GM12891 (cell line): Measurements from ENCODE around the gene CCDC178.

Source experiments
- DNase-seq: peaks from one replicate; pipeline ENCODE4 v3.0.0; 2011; ENCODE audit warnings: low spot score; ENCODE audit not compliant: insufficient read length
- FAIRE-seq: peaks from 2 replicates; lab custom pipeline; 2011; peaks lifted over from hg19 to GRCh38; lab: Jason Lieb, UNC
- PAX5 ChIP-seq: IDR thresholded peaks from 2 replicates; pipeline ENCODE4 v1.6.1; 2011; ENCODE audit warnings: low read length, moderate library complexity, mild to moderate bottlenecking; ENCODE audit not compliant: insufficient read depth, severe bottlenecking
- POLR2A ChIP-seq: IDR thresholded peaks from 2 replicates; pipeline ENCODE4 v1.6.1; 2011; ENCODE audit warnings: low read depth, low read length, control low read depth
- POLR2AphosphoS5 ChIP-seq: IDR thresholded peaks from 2 replicates; pipeline ENCODE4 v1.6.1; 2011; ENCODE audit warnings: low read depth, low read length, control low read depth
- POU2F2 ChIP-seq: IDR thresholded peaks from 2 replicates; pipeline ENCODE4 v1.6.1; 2011; ENCODE audit warnings: low read depth, mild to moderate bottlenecking, control low read depth, low read length, moderate library complexity
- SPI1 ChIP-seq: IDR thresholded peaks from 2 replicates; pipeline ENCODE4 v1.6.1; 2011; ENCODE audit warnings: low read depth, low read length, control low read depth
- TAF1 ChIP-seq: IDR thresholded peaks from 2 replicates; pipeline ENCODE4 v1.6.1; 2011; ENCODE audit warnings: low read depth, low read length, control low read depth

Gene CCDC178

DNA sequence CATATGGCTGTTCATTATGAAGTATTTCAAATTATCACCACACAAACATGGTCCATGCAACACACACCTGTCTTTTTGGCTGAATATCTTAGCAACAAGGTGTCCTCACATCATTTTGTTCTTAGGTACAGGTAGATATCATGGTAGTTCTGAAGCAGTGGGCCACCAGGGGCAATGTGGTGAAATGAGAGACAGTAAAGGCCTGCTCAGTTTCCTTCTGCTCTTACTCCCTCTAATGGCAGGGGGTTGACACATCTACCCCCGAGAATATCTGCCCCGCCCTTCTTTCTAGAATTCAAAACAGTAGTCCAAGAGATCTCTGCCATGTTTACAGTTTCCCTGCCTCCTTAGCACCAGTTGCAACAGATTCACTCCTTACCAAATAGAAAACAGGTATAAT, 520.7 kb downstream of the CCDC178 start:
- no peak for DNase-seq
- TF ChIP-seq TAF1: no peak
- no peak for TF ChIP-seq SPI1
- no peak for TF ChIP-seq PAX5
- TF ChIP-seq POLR2A: no peak
- no peak for TF ChIP-seq POU2F2
- TF ChIP-seq POLR2AphosphoS5: no peak
- FAIRE-seq: no peak

DNA sequence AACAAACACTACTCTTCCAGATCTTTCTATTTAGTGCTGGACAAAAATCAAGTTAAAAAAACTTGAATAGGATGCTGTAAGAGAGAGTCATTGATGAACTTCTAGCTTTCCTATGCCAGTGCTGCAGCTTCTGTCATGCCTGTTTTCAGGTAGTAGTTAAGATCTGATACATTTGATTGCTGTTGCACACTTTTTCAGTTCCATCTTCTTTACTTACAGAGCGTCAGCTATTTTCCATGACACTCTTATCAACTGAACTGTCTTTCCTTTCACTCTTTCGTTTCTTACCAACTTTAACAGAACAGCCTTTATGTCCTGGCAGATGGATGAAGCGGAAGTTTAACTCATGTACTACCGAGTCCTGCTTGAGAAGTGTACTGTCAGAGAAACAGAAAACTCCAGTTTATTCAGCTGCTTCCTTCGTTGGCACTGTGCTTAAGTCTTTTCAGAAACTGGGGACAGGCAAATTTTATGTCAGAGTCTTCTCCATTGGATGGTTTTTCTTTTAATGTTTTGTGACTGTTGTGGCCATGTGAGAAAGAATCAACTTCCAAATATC, 521.8 kb downstream of the CCDC178 start:
- FAIRE-seq (no peak), DNase-seq (no peak)
- no peak for TF ChIP-seq POU2F2
- no peak for TF ChIP-seq POLR2AphosphoS5
- no peak for TF ChIP-seq PAX5
- TF ChIP-seq POLR2A: no peak
- no peak for TF ChIP-seq SPI1
- no peak for TF ChIP-seq TAF1

DNA sequence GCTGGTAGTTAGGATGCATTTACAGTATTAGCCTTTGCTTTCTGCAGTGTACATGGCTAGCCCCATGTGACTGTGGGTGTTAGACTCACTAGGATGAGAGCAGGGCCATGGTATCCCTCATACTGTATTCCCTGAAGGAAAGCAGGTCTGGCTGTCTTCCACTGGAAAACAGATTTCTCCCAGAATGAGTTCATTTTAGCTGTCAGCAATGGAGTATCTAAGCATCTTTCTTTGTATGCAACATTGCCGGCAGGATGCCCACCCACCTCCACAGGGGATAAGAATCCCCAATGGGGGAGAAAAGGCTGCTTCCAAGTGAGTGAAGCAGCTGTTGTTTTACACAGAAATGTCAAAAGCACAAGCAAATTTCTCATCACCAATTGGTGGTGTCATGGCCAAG, 525.0 kb downstream of the CCDC178 start:
- DNase-seq (no peak), FAIRE-seq (no peak)
- no peak for TF ChIP-seq POLR2A

DNA sequence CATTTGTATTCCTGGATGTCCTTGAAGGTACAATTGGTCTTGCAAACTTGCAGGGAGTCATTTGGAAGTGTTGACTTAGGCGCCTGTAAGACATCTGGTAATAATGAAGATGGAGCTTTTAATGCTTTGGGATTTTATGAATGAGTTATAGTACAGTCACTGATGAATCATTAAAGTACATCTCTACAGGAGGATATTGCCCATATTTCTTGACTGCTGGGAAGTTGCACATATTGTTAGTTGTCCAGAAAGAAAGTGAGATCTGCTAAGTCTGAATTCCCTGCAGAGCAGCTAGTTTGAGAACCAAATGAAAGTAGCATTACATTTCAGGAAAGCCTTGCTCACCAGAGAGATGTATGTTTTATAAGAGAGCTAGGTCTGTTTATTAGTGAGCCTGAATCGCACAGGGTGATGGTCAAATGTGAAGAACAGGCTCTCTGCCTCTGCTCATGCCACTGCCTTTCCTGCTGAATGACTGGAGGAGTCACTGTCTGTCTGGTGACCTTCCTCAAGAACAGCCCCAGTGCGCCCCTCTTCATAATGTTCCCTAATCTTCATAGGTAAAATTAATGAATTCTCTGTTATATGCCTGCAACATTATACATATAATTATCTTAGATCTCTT, 528.7 kb downstream of the CCDC178 start:
- DNase-seq (no peak), FAIRE-seq (no peak)

DNA sequence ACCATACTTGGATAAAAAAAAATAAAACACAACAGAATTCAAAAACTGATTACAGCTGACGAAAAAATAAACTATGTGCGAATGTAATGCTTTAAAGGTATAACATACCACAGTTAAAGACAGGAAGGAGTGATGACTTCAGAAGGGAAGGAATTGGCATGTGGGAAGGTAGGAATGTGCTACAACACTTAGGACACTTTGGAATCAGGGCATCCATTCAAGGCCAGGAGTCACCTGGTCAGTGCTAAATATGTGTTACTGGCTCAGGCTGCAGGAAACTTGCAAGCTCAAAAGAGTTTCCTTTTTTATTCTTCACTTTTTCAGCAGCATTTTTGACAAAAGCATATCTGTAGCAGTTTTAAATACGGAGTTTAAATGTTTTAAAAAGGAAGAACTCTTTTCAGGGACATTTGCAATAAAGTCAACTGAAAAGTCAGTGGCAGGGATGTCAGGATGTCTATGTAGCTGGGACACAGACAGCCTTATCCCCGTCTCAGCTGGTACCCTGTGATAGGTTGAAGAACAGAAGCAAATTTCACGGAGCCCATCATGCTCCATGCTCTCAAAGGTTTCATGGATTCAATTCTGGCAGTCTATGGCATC, 529.7 kb downstream of the CCDC178 start:
- TF ChIP-seq POLR2A: no peak
- no peak for TF ChIP-seq SPI1
- no peak for TF ChIP-seq TAF1
- TF ChIP-seq POU2F2: no peak
- no peak for TF ChIP-seq POLR2AphosphoS5
- TF ChIP-seq PAX5: no peak
- FAIRE-seq: no peak
- DNase-seq: no peak

More for the DNA sequence above, 528.7 kb downstream of the CCDC178 start:
- TF ChIP-seq POU2F2 (no peak), POLR2A (no peak), TAF1 (no peak), SPI1 (no peak), POLR2AphosphoS5 (no peak), PAX5 (no peak)

DNA sequence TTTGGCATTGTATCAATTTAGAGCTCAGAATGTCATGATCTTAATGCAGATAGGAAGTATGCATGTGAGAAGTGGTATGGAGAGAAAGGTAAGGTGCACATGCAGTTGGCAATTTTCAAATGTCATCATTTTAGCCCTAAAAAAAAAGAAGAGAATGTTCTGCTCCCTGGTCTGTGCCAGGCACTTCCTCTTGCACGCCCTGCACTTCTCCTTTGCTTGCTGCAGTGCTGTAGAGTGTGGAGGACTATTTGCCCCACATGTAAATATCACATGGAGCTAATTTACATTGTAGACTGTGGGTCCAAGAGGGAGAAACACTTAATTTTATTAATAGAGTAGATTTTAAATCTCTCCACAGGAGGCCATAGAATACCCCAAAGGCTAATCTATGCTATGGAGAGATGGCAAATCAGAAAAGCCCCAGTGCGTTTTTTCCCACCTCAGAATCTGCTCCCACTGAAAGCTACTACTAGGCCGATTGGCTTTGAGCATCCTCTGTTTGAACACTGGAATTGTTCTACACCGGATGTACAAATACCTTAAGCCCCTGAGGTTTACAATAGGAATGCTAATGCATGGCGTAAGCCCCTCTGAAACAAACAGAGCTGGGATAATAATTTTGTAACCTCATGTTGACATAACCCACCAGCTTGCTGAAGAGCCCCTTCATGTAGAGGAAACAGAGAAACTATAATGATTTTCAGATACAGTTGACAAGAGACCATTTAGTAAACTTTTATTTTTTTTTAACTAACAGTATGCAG, 530.5 kb downstream of the CCDC178 start:
- DNase-seq (no peak), FAIRE-seq (no peak)
- TF ChIP-seq POU2F2 (no peak), POLR2A (no peak), TAF1 (no peak), PAX5 (no peak), POLR2AphosphoS5 (no peak), SPI1 (no peak)

DNA sequence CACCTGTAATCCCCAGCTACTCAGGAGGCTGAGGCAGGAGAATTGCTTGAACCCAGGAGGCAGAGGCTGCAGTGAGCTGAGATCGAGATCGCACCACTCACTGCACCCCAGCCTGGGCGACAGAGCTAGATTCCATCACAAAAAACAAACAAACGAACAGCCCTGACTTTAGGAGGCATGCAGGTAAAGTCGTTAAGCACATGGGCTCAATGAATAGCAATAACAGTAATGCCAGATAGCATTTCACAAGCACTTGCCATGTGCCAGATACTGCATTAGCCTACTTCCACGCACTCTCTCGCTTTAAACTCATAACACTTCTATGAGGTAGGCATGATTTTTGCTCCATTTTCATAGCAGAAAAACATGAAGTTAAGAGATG, 532.1 kb downstream of the CCDC178 start:
- no peak for FAIRE-seq
- DNase-seq: no peak
- TF ChIP-seq POLR2A (no peak), SPI1 (no peak), POLR2AphosphoS5 (no peak), POU2F2 (no peak)

DNA sequence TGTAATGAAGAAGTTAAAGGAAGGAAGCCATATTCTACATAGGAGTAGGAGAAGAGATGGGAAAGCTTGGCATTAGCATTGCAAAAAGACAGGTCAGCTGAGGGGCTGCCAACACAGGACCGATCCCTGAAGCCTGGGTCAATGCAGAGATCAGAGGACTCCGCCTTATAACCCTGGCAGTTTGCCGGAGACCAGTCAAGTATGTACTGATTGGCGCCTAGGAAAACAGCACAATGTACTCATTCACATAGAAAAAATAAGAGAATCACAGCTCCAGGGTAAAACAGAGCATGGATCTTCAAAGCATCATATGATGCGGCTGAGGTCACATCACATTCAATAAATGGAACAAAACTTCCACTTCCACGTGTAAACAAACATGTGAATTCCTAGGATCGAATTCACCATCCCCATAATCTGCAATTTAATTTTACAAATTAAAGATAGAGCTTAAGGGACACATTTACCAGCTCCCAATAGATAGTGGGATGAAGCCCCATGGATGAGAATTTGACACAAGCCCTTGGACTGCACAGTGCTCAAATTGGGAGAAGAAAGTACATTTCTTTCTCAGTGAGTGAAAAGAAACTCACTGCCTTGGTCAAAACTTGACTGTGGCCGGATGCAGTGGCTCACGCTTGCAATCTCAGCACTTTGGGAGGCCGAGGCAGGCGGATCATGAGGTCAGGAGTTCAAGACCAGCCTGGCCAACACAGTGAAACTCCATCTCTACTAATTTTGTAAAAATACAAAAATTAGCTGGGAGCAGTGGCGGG, 532.7 kb downstream of the CCDC178 start:
- TF ChIP-seq SPI1 (no peak), TAF1 (no peak), POLR2A (no peak), POLR2AphosphoS5 (no peak), POU2F2 (no peak), PAX5 (no peak)
- DNase-seq (no peak), FAIRE-seq (no peak)

DNA sequence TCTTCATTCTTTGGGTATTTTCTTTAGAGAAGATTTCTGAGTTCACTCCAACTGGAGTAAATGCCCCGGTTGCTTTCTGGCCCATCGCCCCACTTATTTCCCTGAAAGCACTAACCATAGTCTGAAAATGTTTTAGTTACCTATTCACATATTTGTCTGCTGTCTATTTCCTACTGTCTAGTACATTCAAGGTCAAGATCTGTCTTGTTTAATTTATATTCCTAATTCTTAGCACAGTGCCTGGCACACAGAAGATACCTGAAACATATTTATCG, 533.3 kb downstream of the CCDC178 start:
- DNase-seq (no peak), FAIRE-seq (no peak)
- TF ChIP-seq PAX5 (no peak), POU2F2 (no peak), SPI1 (no peak), POLR2A (no peak), POLR2AphosphoS5 (no peak), TAF1 (no peak)
